ENCODE results near the gene RANBP1. TPM values are rescaled to one million over a fixed set of nuclear protein-coding genes. Genes with fewer than 3 reads are reported as not detected.

The RANBP1 gene
- total RNA-seq, 1 experiment from 2014 or later, result 443 TPM

GRCh38 chr22:20085651-20086050 is 30.3 kb upstream of the RANBP1 start (continued):
- TF ChIP-seq NR2C2 (CRISPR knock-in tag; IDR thresholded peaks at IDR 0.05), result no peak
- TF ChIP-seq RELA (CRISPR knock-in tag; IDR thresholded peaks at IDR 0.05; ENCODE audit: borderline replicate concordance), result no peak
- TF ChIP-seq FOXK1 (CRISPR knock-in tag; IDR thresholded peaks at IDR 0.05), result no peak
- TF ChIP-seq ESRRA (CRISPR knock-in tag; IDR thresholded peaks at IDR 0.05; ENCODE audit: borderline replicate concordance), result no peak
- TF ChIP-seq AR (CRISPR knock-in tag; IDR thresholded peaks at IDR 0.05), result no peak
- TF ChIP-seq FOXP1 (CRISPR knock-in tag; IDR thresholded peaks at IDR 0.05; ENCODE audit: borderline replicate concordance), result no peak
- no peak for TF ChIP-seq MYBL2 (CRISPR knock-in tag; IDR thresholded peaks at IDR 0.05)
- no peak for TF ChIP-seq ZBTB21 (CRISPR knock-in tag; IDR thresholded peaks at IDR 0.05; ENCODE audit: borderline replicate concordance)
- TF ChIP-seq IRF1 (CRISPR knock-in tag; IDR thresholded peaks at IDR 0.05), result no peak
- no peak for TF ChIP-seq TEAD1 (CRISPR knock-in tag; IDR thresholded peaks at IDR 0.05)
- no peak for TF ChIP-seq MAX (CRISPR knock-in tag; IDR thresholded peaks at IDR 0.05)
- no peak for TF ChIP-seq GTF2I (CRISPR knock-in tag; conservative IDR thresholded peaks at IDR 0.05)

- CTCF ChIA-PET, result interaction anchor here (1.1 to 1.8 kb wide), 2 partner anchors 15 to 133 kb away, joined by 3 to 4 read pairs; no protein-coding TSS in a partner anchor
- ATAC-seq, result no peak
- Mint-ChIP-seq H3K27me3 (ENCODE audit: low read depth) (no peaks in the 10 kb centered on the region), H3K36me3 (peaks cover 59% of the 10 kb centered on the region), H3K9me3 (no peaks in the 10 kb centered on the region), H3K4me3 (no peak overlapping the region), H3K27ac (peak overlapping the region; percentile 54), H3K4me1 (peaks cover 35% of the 10 kb centered on the region)
- TF ChIP-seq TEAD4 (CRISPR knock-in tag; IDR thresholded peaks at IDR 0.05) (no peak), ZNF396 (CRISPR knock-in tag; IDR thresholded peaks at IDR 0.05; ENCODE audit: borderline replicate concordance) (no peak), CREM (CRISPR knock-in tag; IDR thresholded peaks at IDR 0.05) (no peak), IRF1 (CRISPR knock-in tag; IDR thresholded peaks at IDR 0.05) (no peak; the same call in 1 of the 2 replicates), MAX (CRISPR knock-in tag; IDR thresholded peaks at IDR 0.05) (no peak), ESRRA (CRISPR knock-in tag; IDR thresholded peaks at IDR 0.05; ENCODE audit: borderline replicate concordance) (no peak), SMAD4 (CRISPR knock-in tag; IDR thresholded peaks at IDR 0.05) (no peak)
- POLR2A ChIA-PET, result no interaction called here
- no peak for DNase-seq (ENCODE audit: low spot score)
These were observed 29.8 kb upstream of the RANBP1 start for GRCh38 chr22:20086101-20086599.

- DNase-seq (ENCODE audit: low spot score) (no peak), ATAC-seq (no peak)
- no peaks in the 10 kb centered on the region for H3K27me3 Mint-ChIP-seq (ENCODE audit: low read depth)
- H3K9me3 Mint-ChIP-seq, result no peaks in the 10 kb centered on the region
- CTCF ChIA-PET, result interaction anchor here (1.8 kb wide), 1 partner anchor 14 kb away, joined by 4 read pairs; no protein-coding TSS in a partner anchor
- H3K4me1 Mint-ChIP-seq, result peaks cover 30% of the 10 kb centered on the region
- POLR2A ChIA-PET, result no interaction called here
- no peak overlapping the region for H3K27ac Mint-ChIP-seq
- peaks cover 65% of the 10 kb centered on the region for H3K36me3 Mint-ChIP-seq
- no peak overlapping the region for H3K4me3 Mint-ChIP-seq
- TF ChIP-seq ZNF423 (CRISPR knock-in tag; IDR thresholded peaks at IDR 0.05) (no peak), ERG (CRISPR knock-in tag; IDR thresholded peaks at IDR 0.05) (no peak), SMAD3 (CRISPR knock-in tag; IDR thresholded peaks at IDR 0.05; ENCODE audit: borderline replicate concordance) (no peak), CBFB (CRISPR knock-in tag; IDR thresholded peaks at IDR 0.05; ENCODE audit: low read depth) (no peak), CDX4 (CRISPR knock-in tag; IDR thresholded peaks at IDR 0.05; ENCODE audit: borderline replicate concordance) (no peak), ZNF396 (CRISPR knock-in tag; IDR thresholded peaks at IDR 0.05; ENCODE audit: borderline replicate concordance) (no peak), ZBTB21 (CRISPR knock-in tag; IDR thresholded peaks at IDR 0.05; ENCODE audit: borderline replicate concordance) (no peak), NR3C1 (CRISPR knock-in tag; conservative IDR thresholded peaks at IDR 0.05; ENCODE audit: low read depth) (no peak), PREB (CRISPR knock-in tag; IDR thresholded peaks at IDR 0.05; ENCODE audit: borderline replicate concordance) (no peak)
These were observed 29.1 kb upstream of the RANBP1 start for GRCh38 chr22:20086763-20087162.
